ENCODE data around the gene CHRNB4.

CHRNB4 gene

DNA sequence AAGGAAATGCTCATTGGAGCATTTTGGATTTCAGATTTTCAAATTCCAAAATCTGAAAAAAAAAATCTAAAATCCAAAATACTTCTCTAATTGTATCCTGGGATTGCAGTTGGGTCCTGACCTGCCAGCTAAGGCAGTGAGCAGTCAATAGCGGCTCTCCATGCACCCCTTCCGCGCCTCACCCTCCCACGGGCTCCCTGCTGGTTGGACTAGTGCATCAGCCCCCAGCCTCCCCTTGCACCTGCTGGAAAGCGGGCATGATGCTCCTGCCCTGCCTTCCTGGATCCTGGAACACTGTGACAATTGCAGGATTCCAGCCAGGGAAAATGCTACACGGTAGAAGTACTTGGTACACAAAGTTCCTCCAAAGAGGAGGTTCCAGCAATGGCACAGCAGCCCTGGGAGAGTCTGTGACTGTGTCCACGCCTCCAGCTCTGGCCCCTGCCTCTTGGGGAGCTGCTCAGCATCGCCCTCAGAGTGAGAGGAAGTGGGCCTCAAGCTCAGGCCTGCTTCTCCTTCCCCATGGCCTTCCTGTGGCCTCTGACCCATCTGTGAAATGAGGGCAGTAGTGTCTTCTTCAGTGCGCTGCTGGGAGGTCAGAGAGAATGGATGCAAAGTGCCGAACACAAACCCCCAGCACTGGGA, 39.5 kb upstream of the CHRNB4 start:
- H3K36me3 ChIP-seq (ENCODE audit: control insufficient read depth, insufficient read depth, low read length): no peaks in the 10 kb centered on the region
- H3K4me1 ChIP-seq (ENCODE audit: control insufficient read depth, insufficient read depth, low read length, poor library complexity, severe bottlenecking): no peaks in the 10 kb centered on the region
- 95 to 96% methylated on average over 9 of the region's 10 CpGs for WGBS, 2 experiments (ENCODE audit: insufficient coverage in 2 of 2)
- H3K9me3 ChIP-seq (ENCODE audit: control insufficient read depth, low read length): no peaks in the 10 kb centered on the region
- no peak overlapping the region for H3K27ac ChIP-seq (ENCODE audit: low read depth, low read length, severe bottlenecking)
- H3K4me3 ChIP-seq (ENCODE audit: extremely low read depth, insufficient read depth, low read length, poor library complexity, severe bottlenecking): no peak overlapping the region

DNA sequence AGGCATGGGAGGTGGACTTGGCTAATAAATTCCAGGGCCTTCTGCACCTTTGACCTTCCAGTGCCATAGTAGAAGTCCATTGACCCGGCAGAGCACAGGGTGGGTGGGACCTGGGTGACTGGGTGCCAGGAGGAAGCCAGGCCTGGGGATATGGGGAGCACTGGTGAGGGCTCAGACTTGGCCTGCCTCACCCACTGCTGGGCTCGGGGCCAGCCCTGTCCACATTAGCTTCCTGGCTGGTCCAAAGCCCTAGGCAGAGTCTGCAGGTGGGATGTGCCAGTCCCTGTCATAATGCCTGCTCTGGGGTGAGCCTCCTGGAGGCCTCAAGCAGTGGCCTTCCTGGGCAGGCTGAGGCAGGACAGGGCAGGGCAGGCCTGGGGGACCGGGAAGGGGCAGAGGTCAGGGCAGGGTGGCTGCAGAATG, 38.1 kb upstream of the CHRNB4 start:
- no peak overlapping the region for H3K27ac ChIP-seq (ENCODE audit: low read depth, low read length, severe bottlenecking)
- no peak overlapping the region for H3K4me3 ChIP-seq (ENCODE audit: extremely low read depth, insufficient read depth, low read length, poor library complexity, severe bottlenecking)
- no peaks in the 10 kb centered on the region for H3K36me3 ChIP-seq (ENCODE audit: control insufficient read depth, insufficient read depth, low read length)
- no peaks in the 10 kb centered on the region for H3K9me3 ChIP-seq (ENCODE audit: control insufficient read depth, low read length)
- WGBS, 2 experiments (ENCODE audit: insufficient coverage in 2 of 2): 86% methylated on average over 1 to 3 of the region's 3 CpGs
- H3K4me1 ChIP-seq (ENCODE audit: control insufficient read depth, insufficient read depth, low read length, poor library complexity, severe bottlenecking): no peaks in the 10 kb centered on the region

DNA sequence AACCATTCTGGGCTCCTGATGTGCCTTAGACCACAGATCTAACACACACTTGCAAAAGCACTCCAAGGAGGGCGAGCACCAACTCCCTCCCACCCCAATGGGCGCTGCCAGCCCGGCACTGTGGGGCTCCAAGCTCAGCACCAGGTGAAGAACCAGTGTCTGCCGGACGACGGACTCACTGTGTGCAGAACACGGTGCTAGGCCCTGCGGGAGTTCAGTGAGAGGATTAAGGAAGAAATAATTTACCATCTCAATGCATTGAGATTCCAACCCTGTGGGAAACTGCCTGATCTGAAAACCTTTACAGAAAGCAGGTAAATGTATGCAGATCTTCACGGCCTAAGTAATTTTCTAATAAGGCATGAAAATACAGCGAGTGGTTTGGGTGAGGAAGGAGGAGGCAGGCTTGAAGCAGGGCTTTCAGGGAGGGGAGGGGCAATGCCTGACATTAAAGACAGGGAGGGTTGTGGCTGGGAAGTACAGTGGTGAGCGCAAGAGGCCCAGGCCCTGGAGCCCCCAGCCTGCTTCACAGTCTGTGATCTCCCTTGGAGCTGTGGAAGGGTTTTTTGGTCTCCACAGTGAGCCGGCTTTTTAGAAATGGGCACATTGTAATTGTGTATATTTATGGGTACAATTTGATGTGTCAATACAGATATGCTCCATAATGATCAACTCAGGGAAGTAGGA, 35.6 kb upstream of the CHRNB4 start:
- H3K4me1 ChIP-seq (ENCODE audit: control insufficient read depth, insufficient read depth, low read length, poor library complexity, severe bottlenecking): no peaks in the 10 kb centered on the region
- no peak overlapping the region for H3K4me3 ChIP-seq (ENCODE audit: extremely low read depth, insufficient read depth, low read length, poor library complexity, severe bottlenecking)
- H3K27ac ChIP-seq (ENCODE audit: low read depth, low read length, severe bottlenecking): no peak overlapping the region
- H3K9me3 ChIP-seq (ENCODE audit: control insufficient read depth, low read length): no peaks in the 10 kb centered on the region
- 65 to 72% methylated on average over 4 to 5 of the region's 12 CpGs for WGBS, 2 experiments (ENCODE audit: insufficient coverage in 2 of 2)
- no peaks in the 10 kb centered on the region for H3K36me3 ChIP-seq (ENCODE audit: control insufficient read depth, insufficient read depth, low read length)

DNA sequence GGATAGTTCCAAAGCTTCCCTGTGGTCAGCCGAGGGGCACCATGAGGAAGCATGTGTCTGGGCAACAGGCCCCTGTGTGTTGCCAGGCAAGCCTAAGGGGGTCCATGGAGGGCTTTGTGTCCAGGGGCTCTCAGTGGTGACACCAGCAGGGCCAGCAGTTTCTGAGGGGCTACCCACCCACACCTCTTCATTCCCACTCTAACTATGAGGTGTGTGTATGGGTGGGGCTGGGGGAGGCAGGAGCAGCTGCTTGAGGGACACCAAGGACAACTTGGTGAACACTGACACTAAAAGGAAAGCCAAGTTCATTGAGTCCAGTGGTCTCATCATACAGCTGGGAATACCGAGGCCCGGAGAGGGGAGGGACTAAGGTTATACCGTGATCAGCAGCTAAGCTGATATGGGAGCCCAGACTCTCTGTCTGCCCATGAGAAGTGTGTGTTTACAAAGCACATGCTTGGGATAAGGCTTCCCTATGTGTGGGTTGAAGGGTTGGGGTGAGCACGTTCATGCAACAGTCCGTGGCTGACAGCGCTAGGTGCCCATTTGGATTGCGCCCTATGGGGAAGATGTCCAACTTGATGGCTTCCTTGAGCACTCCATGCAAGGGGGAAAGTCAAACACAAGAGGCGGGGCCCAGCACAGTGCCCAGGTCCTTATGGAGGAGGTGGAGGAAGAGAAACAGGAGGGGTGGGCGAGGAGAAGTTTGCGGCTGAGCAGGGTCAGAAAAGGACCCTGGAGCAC, 34.8 kb upstream of the CHRNB4 start:
- H3K4me3 ChIP-seq (ENCODE audit: extremely low read depth, insufficient read depth, low read length, poor library complexity, severe bottlenecking): no peak overlapping the region
- H3K4me1 ChIP-seq (ENCODE audit: control insufficient read depth, insufficient read depth, low read length, poor library complexity, severe bottlenecking): no peaks in the 10 kb centered on the region
- no peak overlapping the region for H3K27ac ChIP-seq (ENCODE audit: low read depth, low read length, severe bottlenecking)
- H3K36me3 ChIP-seq (ENCODE audit: control insufficient read depth, insufficient read depth, low read length): no peaks in the 10 kb centered on the region
- no peaks in the 10 kb centered on the region for H3K9me3 ChIP-seq (ENCODE audit: control insufficient read depth, low read length)
- 93 to 98% methylated on average over 6 to 11 of the region's 11 CpGs for WGBS, 2 experiments (ENCODE audit: insufficient coverage in 2 of 2)

DNA sequence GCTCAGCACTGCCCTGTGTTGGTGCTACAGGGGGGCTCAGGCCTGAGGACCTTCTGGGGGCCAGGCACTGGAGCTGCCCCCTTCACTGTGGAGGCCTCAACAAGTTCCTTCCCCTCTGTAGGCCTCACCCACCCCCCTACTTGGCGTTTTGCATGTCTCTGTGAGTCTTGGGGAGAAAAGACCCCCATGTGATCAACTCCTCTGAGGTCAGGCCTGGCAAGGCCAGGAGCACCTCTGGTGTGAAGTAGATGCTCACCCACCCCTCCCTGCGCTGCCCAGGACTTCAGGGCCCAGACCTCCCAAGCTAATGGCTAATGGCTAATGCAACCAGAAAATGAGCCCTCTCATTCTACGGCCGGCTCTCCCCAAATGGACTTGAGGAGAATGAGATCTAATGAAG, 34.2 kb upstream of the CHRNB4 start:
- no peaks in the 10 kb centered on the region for H3K36me3 ChIP-seq (ENCODE audit: control insufficient read depth, insufficient read depth, low read length)
- WGBS, 2 experiments (ENCODE audit: insufficient coverage in 2 of 2): 92 to 100% methylated on average over 3 to 4 of the region's 4 CpGs
- no peak overlapping the region for H3K27ac ChIP-seq (ENCODE audit: low read depth, low read length, severe bottlenecking)
- H3K4me3 ChIP-seq (ENCODE audit: extremely low read depth, insufficient read depth, low read length, poor library complexity, severe bottlenecking): no peak overlapping the region
- no peaks in the 10 kb centered on the region for H3K4me1 ChIP-seq (ENCODE audit: control insufficient read depth, insufficient read depth, low read length, poor library complexity, severe bottlenecking)
- no peaks in the 10 kb centered on the region for H3K9me3 ChIP-seq (ENCODE audit: control insufficient read depth, low read length)

DNA sequence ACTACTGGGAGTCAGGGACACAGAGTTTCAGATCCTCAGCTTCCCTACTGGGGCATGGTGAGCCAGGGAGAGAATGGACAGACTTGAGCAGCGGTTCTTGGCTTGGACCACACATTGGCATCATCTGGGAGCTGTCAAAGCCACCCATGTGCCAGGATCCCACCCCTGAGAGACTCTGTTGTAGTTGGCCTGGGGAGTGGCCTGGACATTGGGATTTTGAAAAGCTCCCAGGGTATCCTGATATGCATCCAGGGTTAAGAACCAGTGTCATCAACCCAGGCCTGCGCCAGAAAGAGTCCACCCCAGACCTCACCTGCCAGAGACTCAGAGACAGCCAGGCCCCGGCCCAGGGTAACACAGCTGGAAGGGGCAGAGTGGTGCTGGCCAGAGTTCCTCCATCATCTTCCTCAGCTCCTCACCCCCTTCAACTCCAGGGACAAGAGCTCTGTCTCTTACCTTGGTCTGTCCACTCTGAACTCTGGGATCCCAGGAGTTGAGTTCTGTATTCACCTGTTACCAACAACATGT, 33.0 kb upstream of the CHRNB4 start:
- Histone ChIP-seq H3K4me1 (ENCODE audit: control insufficient read depth, insufficient read depth, low read length, poor library complexity, severe bottlenecking) (no peaks in the 10 kb centered on the region), H3K36me3 (ENCODE audit: control insufficient read depth, insufficient read depth, low read length) (no peaks in the 10 kb centered on the region), H3K4me3 (ENCODE audit: extremely low read depth, insufficient read depth, low read length, poor library complexity, severe bottlenecking) (no peak overlapping the region), H3K9me3 (ENCODE audit: control insufficient read depth, low read length) (no peaks in the 10 kb centered on the region), H3K27ac (ENCODE audit: low read depth, low read length, severe bottlenecking) (no peak overlapping the region)
- WGBS, 2 experiments (ENCODE audit: insufficient coverage in 2 of 2): 90 to 100% methylated on average over 1 to 2 of the region's 3 CpGs

DNA sequence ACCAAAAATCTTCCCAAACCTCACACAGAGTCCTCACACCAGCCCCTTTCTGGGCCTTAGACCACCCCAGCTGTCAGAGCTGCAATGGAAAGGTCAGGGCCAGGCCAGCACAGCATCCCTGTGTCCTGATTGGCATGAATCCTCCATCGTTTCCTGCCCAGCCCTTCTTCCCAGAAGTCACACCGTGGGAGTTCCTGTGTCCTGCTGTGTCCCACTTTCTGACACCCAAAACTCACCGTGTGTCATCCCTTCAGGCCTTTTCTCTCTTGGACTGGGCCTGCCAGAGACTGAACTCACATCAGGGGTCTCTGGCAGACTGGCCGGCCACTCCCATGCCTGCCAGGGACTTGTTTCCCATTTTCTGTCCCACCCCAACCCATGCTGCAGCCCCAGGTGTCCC, 32.5 kb upstream of the CHRNB4 start:
- Histone ChIP-seq H3K4me3 (ENCODE audit: extremely low read depth, insufficient read depth, low read length, poor library complexity, severe bottlenecking) (no peak overlapping the region), H3K4me1 (ENCODE audit: control insufficient read depth, insufficient read depth, low read length, poor library complexity, severe bottlenecking) (no peaks in the 10 kb centered on the region), H3K27ac (ENCODE audit: low read depth, low read length, severe bottlenecking) (no peak overlapping the region), H3K36me3 (ENCODE audit: control insufficient read depth, insufficient read depth, low read length) (no peaks in the 10 kb centered on the region), H3K9me3 (ENCODE audit: control insufficient read depth, low read length) (no peaks in the 10 kb centered on the region)
- 54 to 55% methylated on average over 4 of the region's 4 CpGs for WGBS, 2 experiments (ENCODE audit: insufficient coverage in 2 of 2)

DNA sequence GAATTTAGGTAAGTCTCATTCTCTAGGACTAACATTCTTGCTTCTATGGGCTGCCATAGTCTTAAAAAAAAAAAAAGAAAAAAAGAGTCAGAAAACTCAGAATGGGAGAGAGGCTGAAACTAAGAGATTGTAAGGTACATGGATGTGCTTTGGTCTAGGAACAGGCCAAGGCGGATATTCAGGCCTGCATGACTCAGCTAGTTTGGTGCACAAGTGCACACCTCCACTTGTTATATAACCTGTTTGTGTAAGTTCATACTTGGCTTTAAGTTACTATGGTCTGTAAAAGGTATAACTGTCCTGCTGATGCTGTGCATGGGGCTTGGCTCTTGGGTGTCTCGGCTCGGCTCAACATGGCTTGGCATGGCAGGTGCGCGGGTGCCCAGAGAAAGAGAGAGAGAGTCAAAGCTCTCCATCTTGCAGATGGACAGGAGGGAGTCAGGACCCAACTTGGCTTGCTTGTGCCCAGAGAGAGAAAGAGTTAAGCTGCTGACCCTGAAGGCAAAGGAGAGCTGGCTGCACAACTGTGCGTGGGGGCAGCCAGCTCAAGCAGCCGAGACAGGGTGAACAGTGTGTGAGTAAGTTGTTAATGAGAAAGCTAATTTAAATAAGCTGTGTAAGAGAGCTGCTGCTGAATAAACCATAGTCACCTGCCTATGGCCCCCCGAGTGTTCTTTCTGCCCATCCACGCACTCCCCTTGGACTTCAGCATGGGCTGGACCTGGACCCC, 31.4 kb upstream of the CHRNB4 start:
- Histone ChIP-seq H3K36me3 (ENCODE audit: control insufficient read depth, insufficient read depth, low read length) (no peaks in the 10 kb centered on the region), H3K4me3 (ENCODE audit: extremely low read depth, insufficient read depth, low read length, poor library complexity, severe bottlenecking) (no peak overlapping the region), H3K9me3 (ENCODE audit: control insufficient read depth, low read length) (no peaks in the 10 kb centered on the region), H3K4me1 (ENCODE audit: control insufficient read depth, insufficient read depth, low read length, poor library complexity, severe bottlenecking) (no peaks in the 10 kb centered on the region), H3K27ac (ENCODE audit: low read depth, low read length, severe bottlenecking) (no peak overlapping the region)
- WGBS, 2 experiments (ENCODE audit: insufficient coverage in 2 of 2): 87 to 93% methylated on average over 9 of the region's 9 CpGs

DNA sequence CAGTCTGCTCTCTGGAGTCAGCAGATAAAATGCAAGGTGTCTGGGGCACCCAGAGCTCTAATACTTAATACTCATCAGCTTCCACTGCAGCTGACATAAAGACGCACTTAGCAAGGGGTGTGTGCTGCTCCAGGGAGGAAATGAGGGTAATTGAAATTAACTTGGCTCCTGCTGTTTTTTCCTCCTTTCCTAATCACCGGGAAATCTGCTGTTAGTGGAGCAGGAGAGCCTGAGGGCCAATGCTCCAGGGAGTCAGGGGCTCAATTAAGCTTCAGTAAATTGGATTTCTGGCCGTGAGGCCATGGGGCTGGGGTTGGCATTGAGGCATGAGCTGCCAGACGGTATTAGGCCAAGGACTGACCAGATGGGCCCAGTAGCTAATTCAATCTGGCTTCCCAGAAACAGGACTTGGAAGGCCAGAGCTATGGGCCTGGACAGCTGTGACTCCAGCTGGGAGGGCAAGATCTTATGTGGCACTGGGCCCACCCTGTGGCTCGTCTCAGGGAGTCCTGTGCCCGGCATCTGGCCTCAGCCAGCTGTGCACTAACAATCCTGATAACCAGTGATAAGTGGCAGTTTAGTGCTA, 30.7 kb upstream of the CHRNB4 start:
- no peaks in the 10 kb centered on the region for H3K4me1 ChIP-seq (ENCODE audit: control insufficient read depth, insufficient read depth, low read length, poor library complexity, severe bottlenecking)
- H3K36me3 ChIP-seq (ENCODE audit: control insufficient read depth, insufficient read depth, low read length): no peaks in the 10 kb centered on the region
- H3K27ac ChIP-seq (ENCODE audit: low read depth, low read length, severe bottlenecking): no peak overlapping the region
- no peaks in the 10 kb centered on the region for H3K9me3 ChIP-seq (ENCODE audit: control insufficient read depth, low read length)
- WGBS, 2 experiments (ENCODE audit: insufficient coverage in 2 of 2): 15 to 42% methylated on average over 3 to 4 of the region's 6 CpGs
- no peak overlapping the region for H3K4me3 ChIP-seq (ENCODE audit: extremely low read depth, insufficient read depth, low read length, poor library complexity, severe bottlenecking)

DNA sequence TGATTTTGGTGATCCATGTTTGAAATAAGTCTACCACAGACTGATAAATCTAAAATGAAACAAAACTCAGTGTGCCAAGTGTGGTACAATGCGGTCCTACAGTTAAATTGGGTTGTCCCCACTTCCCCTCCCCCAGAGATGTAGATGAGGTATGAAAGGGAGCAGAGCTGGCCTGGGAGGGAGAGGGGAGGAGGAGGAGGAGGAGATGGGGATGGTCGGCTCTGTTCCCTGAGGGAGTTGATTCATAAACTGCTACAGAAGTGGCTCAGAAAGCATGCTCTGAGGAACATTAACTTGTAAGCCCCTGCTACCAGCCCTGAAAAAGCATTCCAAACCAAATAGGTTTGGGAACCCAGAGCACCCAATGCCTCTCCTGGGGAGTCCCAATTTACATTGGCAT, 28.0 kb upstream of the CHRNB4 start:
- no peaks in the 10 kb centered on the region for H3K4me1 ChIP-seq (ENCODE audit: control insufficient read depth, insufficient read depth, low read length, poor library complexity, severe bottlenecking)
- 67% methylated on average over 1 of the region's 2 CpGs; no CpG with 5 or more reads in 1 of the 2 experiments for WGBS, 2 experiments (ENCODE audit: insufficient coverage in 2 of 2)
- no peak overlapping the region for H3K4me3 ChIP-seq (ENCODE audit: extremely low read depth, insufficient read depth, low read length, poor library complexity, severe bottlenecking)
- H3K9me3 ChIP-seq (ENCODE audit: control insufficient read depth, low read length): no peaks in the 10 kb centered on the region
- H3K27ac ChIP-seq (ENCODE audit: low read depth, low read length, severe bottlenecking): no peak overlapping the region
- no peaks in the 10 kb centered on the region for H3K36me3 ChIP-seq (ENCODE audit: control insufficient read depth, insufficient read depth, low read length)

Data from mesodermal cell (in vitro differentiated cells).